Right atrium auricular region (tissue), 2 donors: Measurements from ENCODE around the gene CASKIN2. TPM values are rescaled to one million over a fixed set of nuclear protein-coding genes. Genes with fewer than 3 reads are reported as not detected.

Source experiments
- DNase-seq: peaks from one replicate; pipeline ENCODE4 v3.0.0-alpha.2; 2019; ENCODE audit warnings: low spot score
- H3K27ac ChIP-seq, 2 donors: fragments of 200-600 bp; sonication (generic); 1 replicate in 1 of 2; 2 replicates in 1 of 2; pipeline ENCODE4 v1.5.1; 2016 to 2019
- H3K27me3 ChIP-seq, 2 donors: fragments of 200-600 bp; sonication (generic); one replicate each; pipeline versions ENCODE4 v1.5.1 to v1.6.0; 2017 to 2019
- H3K36me3 ChIP-seq: fragments of 200-600 bp; sonication (generic); one replicate; pipeline ENCODE4 v1.5.1; 2016
- H3K4me1 ChIP-seq, 2 donors: fragments of 200-600 bp; sonication (generic); one replicate each; pipeline versions ENCODE4 v1.5.1 to v1.6.0; 2017 to 2019
- H3K4me3 ChIP-seq, 2 donors: fragments of 200-600 bp; sonication (generic); 1 replicate in 1 of 2; 2 replicates in 1 of 2; pipeline ENCODE4 v1.5.1; 2017 to 2019; ENCODE audit warnings: mild to moderate bottlenecking in 1 of 2, moderate library complexity in 1 of 2
- H3K9me3 ChIP-seq, 2 donors: fragments of 200-600 bp; sonication (generic); one replicate each; pipeline ENCODE4 v1.5.1; 2019
- total RNA-seq, 2 donors: library from RNA; depleted of rRNA; stranded (reverse); fragments of >200 nt; gene quantifications; one replicate each; pipeline ENCODE4 v1.1.0, GENCODE V29; 2016
- TF ChIP-seq, protein P1 (sequence below), 2 donors: fragments of 200-600 bp; sonication (generic); IDR thresholded peaks; one replicate each; pipeline ENCODE4 v1.5.1; 2019; ENCODE audit warnings: antibody characterized with exemption in 2 of 2

The CASKIN2 gene
- total RNA-seq, 2 donors from 2014 or later: 18.3 to 28.7 TPM

DNA sequence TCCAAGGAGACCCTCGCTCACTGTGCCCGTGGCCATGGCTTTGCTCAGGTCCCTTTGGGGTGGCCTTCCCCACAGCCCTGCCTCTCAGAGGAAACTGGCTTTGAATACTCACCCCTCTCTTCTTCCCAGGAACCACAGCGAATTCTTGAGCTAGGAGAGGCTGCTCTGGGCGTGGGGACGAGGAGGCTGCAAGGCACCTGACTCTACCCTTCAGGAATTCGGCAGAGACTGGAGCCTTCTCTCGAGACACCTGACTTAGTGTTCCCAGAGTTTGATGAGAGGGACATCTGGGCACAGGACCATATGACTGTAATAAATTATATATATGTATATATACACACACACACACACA is 16.4 kb upstream of the CASKIN2 start:
- H3K9me3 ChIP-seq: no peaks in the 10 kb centered on the region
- H3K4me1 ChIP-seq: peaks cover 0 to under 1% of the 10 kb centered on the region in 2 donors
- no peak for DNase-seq
- H3K4me3 ChIP-seq: no peak overlapping the region
- no peaks in the 10 kb centered on the region for H3K27me3 ChIP-seq
- TF ChIP-seq, protein P1, sequence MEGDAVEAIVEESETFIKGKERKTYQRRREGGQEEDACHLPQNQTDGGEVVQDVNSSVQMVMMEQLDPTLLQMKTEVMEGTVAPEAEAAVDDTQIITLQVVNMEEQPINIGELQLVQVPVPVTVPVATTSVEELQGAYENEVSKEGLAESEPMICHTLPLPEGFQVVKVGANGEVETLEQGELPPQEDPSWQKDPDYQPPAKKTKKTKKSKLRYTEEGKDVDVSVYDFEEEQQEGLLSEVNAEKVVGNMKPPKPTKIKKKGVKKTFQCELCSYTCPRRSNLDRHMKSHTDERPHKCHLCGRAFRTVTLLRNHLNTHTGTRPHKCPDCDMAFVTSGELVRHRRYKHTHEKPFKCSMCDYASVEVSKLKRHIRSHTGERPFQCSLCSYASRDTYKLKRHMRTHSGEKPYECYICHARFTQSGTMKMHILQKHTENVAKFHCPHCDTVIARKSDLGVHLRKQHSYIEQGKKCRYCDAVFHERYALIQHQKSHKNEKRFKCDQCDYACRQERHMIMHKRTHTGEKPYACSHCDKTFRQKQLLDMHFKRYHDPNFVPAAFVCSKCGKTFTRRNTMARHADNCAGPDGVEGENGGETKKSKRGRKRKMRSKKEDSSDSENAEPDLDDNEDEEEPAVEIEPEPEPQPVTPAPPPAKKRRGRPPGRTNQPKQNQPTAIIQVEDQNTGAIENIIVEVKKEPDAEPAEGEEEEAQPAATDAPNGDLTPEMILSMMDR (IDR thresholded peaks at IDR 0.05): no peak
- no peaks in the 10 kb centered on the region for H3K36me3 ChIP-seq
- no peak overlapping the region for H3K27ac ChIP-seq

DNA sequence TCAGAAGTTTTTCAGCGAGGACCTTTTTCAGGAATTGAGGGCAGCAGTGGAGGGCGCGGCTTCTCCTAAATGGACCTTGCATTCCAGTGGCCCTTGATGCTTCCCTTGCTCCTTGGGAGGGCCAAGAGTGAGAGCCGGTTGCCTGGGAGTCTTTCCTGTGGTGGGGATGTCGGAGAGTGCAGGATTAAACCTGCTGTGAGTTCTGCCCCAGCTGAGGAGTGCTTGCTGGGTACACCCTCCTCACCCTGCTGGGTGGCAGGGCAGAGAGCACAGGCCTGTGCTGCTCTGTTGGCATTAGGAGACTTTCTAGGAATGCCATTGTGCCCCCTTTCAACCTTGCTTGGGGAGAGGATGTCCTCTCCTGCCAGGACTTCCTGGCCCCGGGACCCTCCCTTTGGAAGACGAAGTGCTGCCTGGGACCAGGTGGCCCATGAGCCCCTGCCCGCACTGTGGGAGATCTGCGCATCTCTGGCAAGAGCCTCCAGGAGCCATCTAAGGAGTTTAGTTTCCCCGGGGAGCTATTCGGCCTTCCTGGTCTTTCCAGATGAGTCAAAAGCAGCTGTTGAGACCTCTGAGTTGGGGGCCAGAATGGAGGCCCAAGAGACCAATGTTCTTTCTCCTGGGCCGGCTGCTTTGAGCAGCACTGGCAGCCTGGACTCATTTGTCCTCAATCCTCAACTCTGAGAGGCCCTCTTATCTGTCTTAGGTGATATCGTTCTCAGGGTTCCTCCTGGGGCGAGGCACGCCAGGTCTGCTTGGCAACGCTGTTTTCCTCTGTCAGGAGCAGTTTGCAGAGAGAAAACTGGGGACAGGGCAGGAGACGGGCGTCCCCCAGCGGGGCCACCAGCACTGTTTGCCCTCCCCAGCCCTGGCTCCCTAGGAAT is 15.7 kb upstream of the CASKIN2 start:
- no peak for DNase-seq
- no peaks in the 10 kb centered on the region for H3K27me3 ChIP-seq
- peaks cover 0 to 7% of the 10 kb centered on the region in 2 donors for H3K4me1 ChIP-seq
- H3K9me3 ChIP-seq: no peaks in the 10 kb centered on the region
- H3K36me3 ChIP-seq: no peaks in the 10 kb centered on the region
- H3K4me3 ChIP-seq: no peak overlapping the region
- H3K27ac ChIP-seq: no peak overlapping the region
- TF ChIP-seq, protein P1 (IDR thresholded peaks at IDR 0.05): no peak

DNA sequence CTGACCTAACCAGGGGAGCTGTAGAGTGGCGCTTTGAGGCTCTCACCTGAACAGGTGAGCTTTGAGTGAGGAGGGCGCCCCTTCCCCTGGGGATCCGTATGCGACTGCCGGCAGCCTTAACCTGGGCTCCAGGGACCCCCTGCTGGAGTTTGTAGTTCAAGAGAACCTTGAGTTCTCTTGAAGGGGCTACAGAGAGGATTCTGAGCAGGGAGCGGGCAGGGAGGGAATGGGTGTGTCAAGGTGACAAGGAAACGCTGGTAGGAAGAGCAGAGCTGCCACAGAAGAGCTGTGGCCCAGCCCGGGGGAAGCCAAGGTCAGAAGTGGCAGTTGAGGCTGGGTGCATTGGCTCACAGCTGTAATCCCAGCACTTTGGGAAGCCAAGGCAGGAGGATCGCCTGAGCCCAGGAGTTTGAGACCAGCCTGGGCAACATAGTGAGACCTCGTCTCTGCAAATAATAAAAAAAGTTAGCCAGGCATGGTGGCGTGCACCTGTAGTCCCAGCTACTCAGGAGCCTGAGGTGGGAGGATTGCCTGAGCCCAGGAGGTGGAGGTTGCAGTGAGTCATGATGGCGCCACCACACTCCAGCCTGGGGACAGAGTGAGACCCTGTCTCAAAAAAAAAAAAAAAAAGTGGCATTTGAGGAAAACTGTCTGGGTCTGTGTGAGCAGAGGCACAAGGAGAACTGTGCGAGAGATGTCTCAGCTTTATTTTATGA is 11.4 kb upstream of the CASKIN2 start:
- peaks cover 0 to 18% of the 10 kb centered on the region in 2 donors for H3K4me1 ChIP-seq
- no peak overlapping the region for H3K27ac ChIP-seq
- TF ChIP-seq, protein P1 (IDR thresholded peaks at IDR 0.05): no peak
- peak overlapping the region; percentile 51 to 74 for H3K4me3 ChIP-seq
- no peaks in the 10 kb centered on the region for H3K27me3 ChIP-seq
- peaks cover 4% of the 10 kb centered on the region for H3K36me3 ChIP-seq
- no peaks in the 10 kb centered on the region for H3K9me3 ChIP-seq
- DNase-seq: no peak

DNA sequence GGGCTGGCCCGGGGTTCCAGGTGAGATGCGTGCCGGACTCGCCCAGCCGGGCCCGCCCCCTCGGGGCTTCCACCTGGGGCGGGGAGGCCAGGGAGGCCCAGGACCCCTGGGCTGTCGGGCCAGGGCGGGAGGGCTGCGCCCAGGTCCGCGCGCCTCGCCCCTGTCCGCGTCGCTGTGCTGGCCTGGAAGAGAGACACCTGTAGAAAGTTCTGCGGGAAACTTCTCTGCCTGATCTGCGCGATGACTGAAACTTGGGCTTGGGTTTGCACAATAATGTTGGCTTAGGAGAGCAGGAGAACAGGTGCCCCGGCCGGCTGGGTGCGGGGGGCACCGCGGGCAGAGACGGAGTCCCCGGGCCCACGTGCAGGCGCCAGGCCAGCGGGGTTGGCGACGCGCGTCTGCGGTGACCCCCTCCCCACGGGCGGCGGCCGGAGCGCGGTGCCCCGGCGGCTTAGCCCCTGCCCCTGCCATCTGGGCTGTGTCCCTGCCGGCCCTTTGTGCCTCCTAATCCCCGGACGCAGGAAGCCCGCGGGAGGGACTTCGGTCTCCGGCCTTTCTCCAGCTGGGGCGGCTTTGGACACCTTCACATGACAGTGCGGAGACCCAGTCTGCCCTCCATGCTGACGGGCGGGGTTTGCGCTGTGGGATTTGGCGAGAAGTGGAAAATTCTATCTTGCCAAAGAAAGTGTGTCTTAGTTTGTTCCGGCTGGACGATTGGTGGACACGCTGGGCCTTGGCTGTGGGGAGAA is 10.6 kb upstream of the CASKIN2 start:
- Histone ChIP-seq H3K27me3 (no peaks in the 10 kb centered on the region), H3K27ac (no peak overlapping the region), H3K4me3 (peak overlapping the region; percentile 51 to 74), H3K9me3 (no peaks in the 10 kb centered on the region), H3K36me3 (peaks cover 5% of the 10 kb centered on the region), H3K4me1 (peaks cover 0 to 18% of the 10 kb centered on the region in 2 donors)
- TF ChIP-seq, protein P1 (IDR thresholded peaks at IDR 0.05): no peak
- DNase-seq: no peak

DNA sequence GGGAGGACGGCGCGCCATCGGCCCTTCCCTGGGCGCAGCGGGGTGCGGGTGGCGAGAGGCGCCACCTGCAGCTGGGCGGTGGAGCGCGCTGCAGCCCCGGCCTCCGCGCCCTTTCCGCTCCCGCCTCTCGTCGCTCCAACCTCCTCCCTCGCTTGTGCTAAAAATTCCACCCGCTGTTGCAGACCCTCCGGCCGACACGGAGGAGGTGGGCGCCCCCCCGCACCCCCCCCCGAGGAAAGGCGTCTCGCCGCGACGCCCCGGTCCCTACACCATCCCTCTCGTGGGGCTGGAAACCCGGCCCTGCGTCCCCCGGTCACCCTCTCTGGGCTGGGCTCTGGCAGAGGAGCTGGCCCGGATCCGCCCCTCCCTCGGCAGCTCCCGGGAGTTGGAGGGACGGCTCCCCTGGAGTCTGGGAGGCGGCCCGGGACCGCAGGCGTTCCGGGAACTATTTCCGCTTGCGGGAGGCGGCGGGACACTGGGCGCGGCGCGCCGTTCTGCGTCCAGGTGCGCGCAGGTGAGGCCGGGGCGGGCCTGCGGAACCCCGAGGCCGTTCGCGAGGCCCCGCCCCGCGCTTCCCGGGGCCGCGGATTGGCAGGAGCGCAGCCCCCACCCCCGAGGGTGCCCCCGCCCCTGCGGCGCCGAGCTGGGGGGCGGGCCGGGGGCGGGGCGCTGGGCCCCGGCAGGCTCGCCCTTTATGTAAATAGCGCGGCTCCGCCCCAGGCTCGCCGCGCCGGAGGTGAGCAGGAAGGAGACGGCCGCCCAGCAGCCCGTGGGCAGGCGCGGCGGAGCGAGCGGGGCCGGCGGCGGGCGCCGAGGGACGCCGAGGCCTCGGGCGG is 9.9 kb upstream of the CASKIN2 start, which contains the start of gene LLGL2:
TSS of gene LLGL2 (plus strand) at position 728 of the 836 bp plus-strand sequence. CDS start 17,730 bp downstream, outside the sequence.
- Histone ChIP-seq H3K4me3 (peak within 1 kb of the TSS; percentile 51 to 74), H3K27me3 (no peaks in the 10 kb centered on the region), H3K36me3 (peaks cover 5% of the 10 kb centered on the region), H3K9me3 (no peaks in the 10 kb centered on the region), H3K4me1 (peaks cover 0 to 18% of the 10 kb centered on the region in 2 donors), H3K27ac (peak within 1 kb of the TSS; percentile 55 to 70)
- DNase-seq: no peak
- TF ChIP-seq, protein P1 (IDR thresholded peaks at IDR 0.05): peak; percentile 20 to 69
